MM.1S (cell line): ENCODE measurements around the gene SPPL3.

Experiments
- DNase-seq: peaks from one replicate; pipeline ENCODE4 v3.0.0-alpha.2; 2015
- H2AFZ ChIP-seq: fragments of 300-600 bp; sonication (generic); 2 replicates; pipeline ENCODE4 v1.6.0; 2016; ENCODE audit warnings: antibody characterized with exemption, low read length
- H3F3A ChIP-seq: fragments of 300-600 bp; sonication (generic); 2 replicates; pipeline ENCODE4 v1.6.1; 2016; ENCODE audit warnings: mild to moderate bottlenecking, antibody characterized with exemption, low read length, moderate library complexity, mixed read lengths; ENCODE audit not compliant: insufficient read depth
- H3K27ac ChIP-seq: fragments of 300-600 bp; sonication (generic); 2 replicates; pipeline ENCODE4 v1.5.1; 2016; ENCODE audit warnings: mild to moderate bottlenecking, low read length
- H3K27me3 ChIP-seq: fragments of 300-600 bp; sonication (generic); replicated peaks from 2 replicates; pipeline ENCODE4 v1.6.0; 2016; ENCODE audit warnings: low read length; ENCODE audit not compliant: insufficient read depth
- H3K36me3 ChIP-seq: fragments of 300-600 bp; sonication (generic); replicated peaks from 2 replicates; pipeline ENCODE4 v1.6.1; 2016; ENCODE audit warnings: mild to moderate bottlenecking, low read length, mixed read lengths; ENCODE audit not compliant: insufficient read depth
- H3K4me1 ChIP-seq: fragments of 300-600 bp; sonication (generic); 2 replicates; pipeline ENCODE4 v1.6.1; 2016; ENCODE audit warnings: low read length, mixed read lengths
- H3K4me2 ChIP-seq: fragments of 300-600 bp; sonication (generic); 2 replicates; pipeline ENCODE4 v1.6.0; 2016; ENCODE audit warnings: low read depth, low read length
- H3K4me3 ChIP-seq: fragments of 300-600 bp; sonication (generic); 2 replicates; pipeline ENCODE4 v1.5.1; 2016; ENCODE audit warnings: low read length, mixed read lengths
- H3K79me2 ChIP-seq: fragments of 300-600 bp; sonication (generic); 2 replicates; pipeline ENCODE4 v1.6.1; 2016; ENCODE audit warnings: mixed run types, low read length, mixed read lengths
- H3K9ac ChIP-seq: fragments of 300-600 bp; sonication (generic); 2 replicates; pipeline ENCODE4 v1.6.1; 2016; ENCODE audit warnings: low read length, mixed read lengths
- H3K9me2 ChIP-seq: fragments of 300-600 bp; sonication (generic); replicated peaks from 2 replicates; pipeline ENCODE4 v1.6.1; 2016; ENCODE audit warnings: mild to moderate bottlenecking, low read length, mixed read lengths; ENCODE audit not compliant: insufficient read depth
- H3K9me3 ChIP-seq: fragments of 300-600 bp; sonication (generic); replicated peaks from 2 replicates; pipeline ENCODE4 v1.6.1; 2016; ENCODE audit warnings: mild to moderate bottlenecking, low read length, mixed read lengths; ENCODE audit not compliant: insufficient read depth
- H4K20me1 ChIP-seq: fragments of 300-600 bp; sonication (generic); 2 replicates; pipeline ENCODE4 v1.6.1; 2016; ENCODE audit warnings: mild to moderate bottlenecking, low read length, moderate library complexity, mixed read lengths; ENCODE audit not compliant: insufficient read depth
- EZH2 ChIP-seq: fragments of 300-600 bp; sonication (generic); optimal IDR thresholded peaks from 2 replicates; pipeline ENCODE3; 2017; ENCODE audit warnings: low read depth, mild to moderate bottlenecking, antibody characterized with exemption, low read length, mixed read lengths
- EZH2phosphoT487 ChIP-seq: fragments of 300-600 bp; sonication (generic); IDR thresholded peaks from 2 replicates; pipeline ENCODE4 v1.6.1; 2018; ENCODE audit warnings: antibody characterized with exemption, low read length
- TF ChIP-seq, protein P1 (sequence below): fragments of 300-600 bp; sonication (generic); IDR thresholded peaks from 2 replicates; pipeline ENCODE4 v1.5.1; 2016; ENCODE audit warnings: antibody characterized with exemption, low read length, mixed read lengths

The SPPL3 gene

DNA sequence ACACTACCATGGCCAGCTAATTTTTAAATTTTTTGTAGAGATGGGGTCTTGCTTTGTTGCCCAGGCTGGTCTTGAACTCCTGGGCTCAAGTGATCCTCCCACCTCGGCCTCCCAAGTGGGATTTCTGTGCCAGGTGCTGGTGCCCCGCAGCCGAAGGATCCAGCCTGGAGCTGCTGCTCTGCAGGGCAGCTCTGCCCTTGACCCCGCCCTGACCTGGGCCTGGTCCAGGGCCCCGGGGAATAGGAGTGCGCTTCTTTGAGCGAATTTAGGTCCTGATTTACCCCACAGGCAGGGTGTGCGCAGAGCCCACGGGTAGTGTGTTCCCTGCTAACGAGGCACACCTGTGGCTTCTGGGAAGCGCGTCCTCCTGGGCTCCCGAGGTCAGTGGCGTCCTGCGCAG lies 163.3 kb downstream of the SPPL3 start:
- H3K79me2 ChIP-seq: no peaks in the 10 kb centered on the region
- H3K9ac ChIP-seq: no peak overlapping the region
- H3K4me3 ChIP-seq: no peak overlapping the region
- no peaks in the 10 kb centered on the region for H3K27me3 ChIP-seq
- DNase-seq: no peak
- no peaks in the 10 kb centered on the region for H3K9me3 ChIP-seq
- H3K36me3 ChIP-seq: no peaks in the 10 kb centered on the region
- TF ChIP-seq, protein P1, sequence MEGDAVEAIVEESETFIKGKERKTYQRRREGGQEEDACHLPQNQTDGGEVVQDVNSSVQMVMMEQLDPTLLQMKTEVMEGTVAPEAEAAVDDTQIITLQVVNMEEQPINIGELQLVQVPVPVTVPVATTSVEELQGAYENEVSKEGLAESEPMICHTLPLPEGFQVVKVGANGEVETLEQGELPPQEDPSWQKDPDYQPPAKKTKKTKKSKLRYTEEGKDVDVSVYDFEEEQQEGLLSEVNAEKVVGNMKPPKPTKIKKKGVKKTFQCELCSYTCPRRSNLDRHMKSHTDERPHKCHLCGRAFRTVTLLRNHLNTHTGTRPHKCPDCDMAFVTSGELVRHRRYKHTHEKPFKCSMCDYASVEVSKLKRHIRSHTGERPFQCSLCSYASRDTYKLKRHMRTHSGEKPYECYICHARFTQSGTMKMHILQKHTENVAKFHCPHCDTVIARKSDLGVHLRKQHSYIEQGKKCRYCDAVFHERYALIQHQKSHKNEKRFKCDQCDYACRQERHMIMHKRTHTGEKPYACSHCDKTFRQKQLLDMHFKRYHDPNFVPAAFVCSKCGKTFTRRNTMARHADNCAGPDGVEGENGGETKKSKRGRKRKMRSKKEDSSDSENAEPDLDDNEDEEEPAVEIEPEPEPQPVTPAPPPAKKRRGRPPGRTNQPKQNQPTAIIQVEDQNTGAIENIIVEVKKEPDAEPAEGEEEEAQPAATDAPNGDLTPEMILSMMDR: no peak
- no peak for TF ChIP-seq EZH2phosphoT487
- TF ChIP-seq EZH2: no peak
- no peak overlapping the region for H3K4me2 ChIP-seq
- no peaks in the 10 kb centered on the region for H4K20me1 ChIP-seq
- H3K4me1 ChIP-seq: no peaks in the 10 kb centered on the region
- no peaks in the 10 kb centered on the region for H3K9me2 ChIP-seq
- H3F3A ChIP-seq: no peaks in the 10 kb centered on the region
- H3K27ac ChIP-seq: no peak overlapping the region
- H2AFZ ChIP-seq: no peak overlapping the region

GRCh38 chr12:120739821-120740613 lies 164.1 kb downstream of the SPPL3 start:
- Histone ChIP-seq H3K4me2 (no peak overlapping the region), H3K4me1 (no peaks in the 10 kb centered on the region)
- TF ChIP-seq EZH2phosphoT487 (no peak), EZH2 (no peak)
- TF ChIP-seq, protein P1: no peak

DNA sequence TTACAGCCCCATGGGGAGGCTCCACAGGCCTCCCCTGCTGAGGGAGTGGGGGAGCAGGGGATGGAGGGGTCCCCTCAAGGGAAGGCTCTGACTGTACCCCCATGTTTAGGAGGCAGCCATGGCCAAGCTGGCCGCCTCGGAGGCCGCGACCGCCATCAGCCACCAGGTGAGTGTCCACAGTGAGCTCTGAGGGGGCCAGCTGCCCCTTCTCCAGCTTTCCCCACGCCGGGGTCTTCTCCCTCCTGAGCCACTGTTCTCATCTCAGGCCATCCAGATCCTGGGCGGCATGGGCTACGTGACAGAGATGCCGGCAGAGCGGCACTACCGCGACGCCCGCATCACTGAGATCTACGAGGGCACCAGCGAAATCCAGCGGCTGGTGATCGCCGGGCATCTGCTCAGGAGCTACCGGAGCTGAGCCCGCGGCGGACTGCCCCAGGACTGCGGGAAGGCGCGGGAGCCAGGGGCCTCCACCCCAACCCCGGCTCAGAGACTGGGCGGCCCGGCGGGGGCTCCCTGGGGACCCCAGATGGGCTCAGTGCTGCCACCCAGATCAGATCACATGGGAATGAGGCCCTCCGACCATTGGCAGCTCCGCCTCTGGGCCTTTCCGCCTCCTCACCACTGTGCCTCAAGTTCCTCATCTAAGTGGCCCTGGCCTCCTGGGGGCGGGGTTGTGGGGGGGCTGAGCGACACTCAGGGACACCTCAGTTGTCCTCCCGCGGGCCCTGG lies 165.0 kb downstream of the SPPL3 start:
- no peak overlapping the region for H2AFZ ChIP-seq
- TF ChIP-seq EZH2: no peak
- TF ChIP-seq, protein P1: no peak
- TF ChIP-seq EZH2phosphoT487: no peak
- H3K9me2 ChIP-seq: no peaks in the 10 kb centered on the region
- no peaks in the 10 kb centered on the region for H3K79me2 ChIP-seq
- no peak for DNase-seq
- no peak overlapping the region for H3K4me2 ChIP-seq
- H3K36me3 ChIP-seq: no peaks in the 10 kb centered on the region
- no peaks in the 10 kb centered on the region for H4K20me1 ChIP-seq
- H3K4me1 ChIP-seq: no peaks in the 10 kb centered on the region
- no peak overlapping the region for H3K9ac ChIP-seq
- no peak overlapping the region for H3K4me3 ChIP-seq
- no peaks in the 10 kb centered on the region for H3F3A ChIP-seq
- no peaks in the 10 kb centered on the region for H3K27me3 ChIP-seq
- no peak overlapping the region for H3K27ac ChIP-seq
- no peaks in the 10 kb centered on the region for H3K9me3 ChIP-seq

More at GRCh38 chr12:120739821-120740613, 164.1 kb downstream of the SPPL3 start:
- Histone ChIP-seq H3K36me3 (no peaks in the 10 kb centered on the region), H3K9ac (no peak overlapping the region), H3K27ac (no peak overlapping the region), H2AFZ (no peak overlapping the region), H3K79me2 (no peaks in the 10 kb centered on the region), H3K9me3 (no peaks in the 10 kb centered on the region), H4K20me1 (no peaks in the 10 kb centered on the region), H3K4me3 (no peak overlapping the region), H3F3A (no peaks in the 10 kb centered on the region), H3K9me2 (no peaks in the 10 kb centered on the region), H3K27me3 (no peaks in the 10 kb centered on the region)
- DNase-seq: no peak
